Sigmoid colon (tissue), 7 donors: ENCODE results near the gene THOC5. TPM values are rescaled to one million over a fixed set of nuclear protein-coding genes. Genes with fewer than 3 reads are reported as not detected.
"Not testable (repeated sequence)": the region's sequence is repeated elsewhere in the genome, so short reads cannot be mapped to it uniquely, and the experiment has no call there.

Experiments
- DNase-seq: peaks from one replicate; pipeline ENCODE4 v3.0.0-alpha.2; 2019
- H3K27ac ChIP-seq, 4 donors: fragments of 200-600 bp; sonication (generic); one replicate each; pipeline ENCODE4 v1.5.1; 2016 to 2019; ENCODE audit warnings: mild to moderate bottlenecking in 1 of 4
- H3K27me3 ChIP-seq, 3 donors: fragments of 200-600 bp; sonication (generic); one replicate each; pipeline ENCODE4 v1.5.1; 2019; ENCODE audit warnings: mild to moderate bottlenecking in 1 of 3
- H3K36me3 ChIP-seq, 4 donors: fragments of 200-600 bp; sonication (generic); one replicate each; pipeline ENCODE4 v1.5.1; 2016 to 2019
- H3K4me1 ChIP-seq, 4 donors: fragments of 200-600 bp; sonication (generic); one replicate each; pipeline ENCODE4 v1.5.1; 2017 to 2019
- H3K4me3 ChIP-seq, 4 donors: fragments of 200-600 bp; sonication (generic); one replicate each; pipeline ENCODE4 v1.5.1; 2017 to 2019; ENCODE audit warnings: mild to moderate bottlenecking in 2 of 4, moderate library complexity in 1 of 4
- H3K9me3 ChIP-seq, 4 donors: fragments of 200-600 bp in 3 of 4; sonication (generic) in 3 of 4; one replicate each; pipeline versions ENCODE4 v1.5.1 to v1.6.1; 2013 to 2019
- CTCF ChIP-seq, 4 experiments: fragments of 450-650 bp in 3 of 4; fragments of 200-600 bp in 1 of 4; IDR thresholded peaks; one replicate each; pipeline ENCODE4 v1.5.1; 2016 to 2019; ENCODE audit warnings: antibody characterized with exemption in 4 of 4, mild to moderate bottlenecking in 3 of 4, moderate library complexity in 2 of 4
- EP300 ChIP-seq, 4 donors: sonication (generic); formaldehyde crosslinking; IDR thresholded peaks; one replicate each; pipeline ENCODE4 v1.6.1; 2017; ENCODE audit warnings: antibody characterized with exemption in 4 of 4
- POLR2A ChIP-seq, 2 donors: fragments of 450-650 bp; IDR thresholded peaks; one replicate each; pipeline ENCODE4 v1.6.1; 2016; ENCODE audit warnings: antibody characterized with exemption in 2 of 2, mild to moderate bottlenecking in 2 of 2, moderate library complexity in 2 of 2
- POLR2AphosphoS5 ChIP-seq, 4 donors: sonication (generic); formaldehyde crosslinking; IDR thresholded peaks; one replicate each; pipeline ENCODE4 v1.6.1; 2017; ENCODE audit warnings: antibody characterized with exemption in 4 of 4
- WGBS, 2 donors: extraction: QIAGEN DNeasy Blood & Tissue Kit; methylation state at CpG; one replicate each; pipeline ENCODE4 v1.1.7; 2013; 5-methylcytosine and 5-hydroxymethylcytosine counted together
- intact Hi-C: fragments of 100-400 bp; cut with DNase I; formaldehyde crosslinking; loops from one replicate; pipeline ENCODE4 v1.15.1; 2023
- polyA plus RNA-seq, 3 donors: library from polyadenylated mRNA; stranded (reverse); fragments of 200-250 nt; gene quantifications; one replicate each; pipeline ENCODE4 v1.2.3, GENCODE V29; 2013
- total RNA-seq, 4 donors: library from RNA; depleted of rRNA; stranded (reverse); fragments of >200 nt; gene quantifications; one replicate each; pipeline ENCODE4 v1.1.0, GENCODE V29; 2016
- donor health status: healthy with polysubstance abuse.
- donor health status: Bipolar disorder and iron deficiency.
- donor health status: healthy.

THOC5 gene
- total and polyA plus RNA-seq, 7 donors = 12.0 to 72.2 (median 50.1) TPM

DNA sequence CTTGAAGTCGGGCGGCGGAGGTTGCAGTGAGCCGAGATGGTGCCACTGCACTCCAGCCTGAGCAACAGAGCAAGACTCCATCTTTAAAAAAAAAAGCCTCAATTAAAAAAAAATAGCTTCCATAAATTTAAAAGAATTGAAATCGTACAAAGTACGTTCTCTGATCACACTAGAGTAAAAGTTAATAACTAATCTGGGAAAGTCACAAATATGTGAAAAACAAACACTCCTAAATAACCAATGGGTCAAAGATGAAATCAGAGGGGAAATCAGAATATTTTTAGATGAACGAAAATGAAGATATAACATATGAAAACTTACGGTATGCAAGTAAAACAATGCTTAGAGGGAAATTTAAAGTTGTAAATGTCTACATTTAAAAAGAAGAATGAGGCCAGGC lies 53.7 kb downstream of the THOC5 start:
- 53 to 85% methylated on average over 8 of the region's 8 CpGs for WGBS, 2 donors
- no peak for DNase-seq
- intact Hi-C loops = no loop called here
- H3K36me3 ChIP-seq = peaks cover 0 to 4% (median 0%) of the 10 kb centered on the region in 4 donors
- H3K27me3 ChIP-seq = no peaks in the 10 kb centered on the region
- H3K9me3 ChIP-seq = no peaks in the 10 kb centered on the region
- no peak overlapping the region for H3K27ac ChIP-seq
- H3K4me1 ChIP-seq = peaks cover 0 to 10% (median 9%) of the 10 kb centered on the region in 4 donors
- H3K4me3 ChIP-seq = no peak overlapping the region
- TF ChIP-seq CTCF (IDR thresholded peaks at IDR 0.05) (no peak), POLR2AphosphoS5 (IDR thresholded peaks at IDR 0.05) (no peak), POLR2A (IDR thresholded peaks at IDR 0.05) (no peak), EP300 (IDR thresholded peaks at IDR 0.05) (no peak)

DNA sequence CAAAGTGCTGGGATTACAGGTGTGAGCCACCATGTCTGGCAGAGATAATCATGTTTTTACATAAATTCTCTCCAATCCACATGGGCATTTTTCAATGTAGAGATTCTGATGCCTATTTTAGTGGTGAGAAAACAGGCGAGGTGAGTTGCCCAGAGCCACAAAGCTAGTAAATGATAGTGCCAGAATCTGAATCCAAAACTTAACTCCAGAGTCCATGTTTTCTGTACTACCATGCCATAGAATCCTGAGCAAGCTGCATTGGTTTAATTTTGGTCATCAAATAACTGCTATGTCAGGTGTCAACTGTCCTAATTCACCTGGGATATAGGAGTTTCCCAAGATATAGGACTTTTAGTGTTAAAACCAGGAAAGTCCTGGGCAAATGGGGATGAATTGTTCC lies 59.9 kb downstream of the THOC5 start:
- intact Hi-C loops = no loop called here
- H3K4me1 ChIP-seq = no peaks in the 10 kb centered on the region
- no peaks in the 10 kb centered on the region for H3K36me3 ChIP-seq
- no peaks in the 10 kb centered on the region for H3K27me3 ChIP-seq
- no peaks in the 10 kb centered on the region for H3K9me3 ChIP-seq
- TF ChIP-seq POLR2A (IDR thresholded peaks at IDR 0.05) (no peak), CTCF (IDR thresholded peaks at IDR 0.05) (no peak), POLR2AphosphoS5 (IDR thresholded peaks at IDR 0.05) (no peak), EP300 (IDR thresholded peaks at IDR 0.05) (no peak)
- H3K4me3 ChIP-seq = no peak overlapping the region
- DNase-seq = no peak
- 98 to 100% methylated on average over 1 of the region's 1 CpG for WGBS, 2 donors
- no peak overlapping the region for H3K27ac ChIP-seq

GRCh38 chr22:29491012-29491411 lies 62.5 kb downstream of the THOC5 start:
- TF ChIP-seq EP300 (IDR thresholded peaks at IDR 0.05) (no peak), CTCF (IDR thresholded peaks at IDR 0.05) (no peak), POLR2AphosphoS5 (IDR thresholded peaks at IDR 0.05) (no peak), POLR2A (IDR thresholded peaks at IDR 0.05) (no peak)
- DNase-seq = no peak
- no peaks in the 10 kb centered on the region for H3K36me3 ChIP-seq
- H3K4me3 ChIP-seq = no peak overlapping the region
- H3K9me3 ChIP-seq = no peaks in the 10 kb centered on the region
- 19 to 68% methylated on average over 6 of the region's 6 CpGs for WGBS, 2 donors
- no peaks in the 10 kb centered on the region for H3K4me1 ChIP-seq
- no peaks in the 10 kb centered on the region for H3K27me3 ChIP-seq
- no peak overlapping the region for H3K27ac ChIP-seq
- intact Hi-C loops = no loop called here

DNA sequence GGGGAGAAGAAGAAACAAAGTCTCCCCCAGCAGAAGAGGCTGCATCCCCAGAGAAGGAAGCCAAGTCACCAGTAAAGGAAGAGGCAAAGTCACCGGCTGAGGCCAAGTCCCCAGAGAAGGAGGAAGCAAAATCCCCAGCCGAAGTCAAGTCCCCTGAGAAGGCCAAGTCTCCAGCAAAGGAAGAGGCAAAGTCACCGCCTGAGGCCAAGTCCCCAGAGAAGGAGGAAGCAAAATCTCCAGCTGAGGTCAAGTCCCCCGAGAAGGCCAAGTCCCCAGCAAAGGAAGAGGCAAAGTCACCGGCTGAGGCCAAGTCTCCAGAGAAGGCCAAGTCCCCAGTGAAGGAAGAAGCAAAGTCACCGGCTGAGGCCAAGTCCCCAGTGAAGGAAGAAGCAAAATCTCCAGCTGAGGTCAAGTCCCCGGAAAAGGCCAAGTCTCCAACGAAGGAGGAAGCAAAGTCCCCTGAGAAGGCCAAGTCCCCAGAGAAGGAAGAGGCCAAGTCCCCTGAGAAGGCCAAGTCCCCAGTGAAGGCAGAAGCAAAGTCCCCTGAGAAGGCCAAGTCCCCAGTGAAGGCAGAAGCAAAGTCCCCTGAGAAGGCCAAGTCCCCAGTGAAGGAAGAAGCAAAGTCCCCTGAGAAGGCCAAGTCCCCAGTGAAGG lies 64.3 kb downstream of the THOC5 start:
- H3K36me3 ChIP-seq, H3K27me3 ChIP-seq, H3K9me3 ChIP-seq, H3K4me1 ChIP-seq, intact Hi-C loops, DNase-seq, H3K27ac ChIP-seq, H3K4me3 ChIP-seq: not testable (repeated sequence)
- 66 to 92% methylated on average over 8 of the region's 8 CpGs for WGBS, 2 donors

GRCh38 chr22:29487426-29487986 lies 66.1 kb downstream of the THOC5 start:
- intact Hi-C loops = no loop called here
- no peaks in the 10 kb centered on the region for H3K4me1 ChIP-seq
- no peak for DNase-seq
- H3K27ac ChIP-seq = no peak overlapping the region
- no peaks in the 10 kb centered on the region for H3K36me3 ChIP-seq
- TF ChIP-seq POLR2AphosphoS5 (IDR thresholded peaks at IDR 0.05) (no peak), POLR2A (IDR thresholded peaks at IDR 0.05) (no peak), CTCF (IDR thresholded peaks at IDR 0.05) (no peak), EP300 (IDR thresholded peaks at IDR 0.05) (no peak)
- H3K9me3 ChIP-seq = no peaks in the 10 kb centered on the region
- H3K27me3 ChIP-seq = peaks cover 0 to 9% (median 5%) of the 10 kb centered on the region in 3 donors
- WGBS, 2 donors = 89% methylated on average over 6 of the region's 6 CpGs
- no peak overlapping the region for H3K4me3 ChIP-seq
